Measurements from ENCODE around the gene NTHL1.

NTHL1 gene

GRCh38 chr16:2090481-2090776 is 42.8 kb upstream of the NTHL1 start:
- Histone ChIP-seq H3K4me2 (ENCODE audit: low read depth, low read length) (no peak overlapping the region), H3K27me3 (replicated peaks; ENCODE audit: insufficient read depth, low read length) (no peaks in the 10 kb centered on the region), H2AFZ (ENCODE audit: low read length) (no peak overlapping the region), H4K20me1 (ENCODE audit: insufficient read depth, low read length) (no peaks in the 10 kb centered on the region), H3K4me1 (ENCODE audit: low read length) (no peaks in the 10 kb centered on the region), H3K4me3 (ENCODE audit: low read length) (no peak overlapping the region), H3K36me3 (replicated peaks; ENCODE audit: insufficient read depth, low read length) (no peaks in the 10 kb centered on the region), H3K79me2 (ENCODE audit: low read length) (no peaks in the 10 kb centered on the region), H3K27ac (ENCODE audit: low read length) (no peak overlapping the region), H3K9me3 (replicated peaks; ENCODE audit: insufficient read depth, low read length) (no peaks in the 10 kb centered on the region), H3F3A (ENCODE audit: insufficient read depth, low read length) (no peaks in the 10 kb centered on the region), H3K9ac (ENCODE audit: low read length) (no peak overlapping the region), H3K9me2 (replicated peaks; ENCODE audit: insufficient read depth, low read length) (no peaks in the 10 kb centered on the region)
- TF ChIP-seq EZH2 (optimal IDR thresholded peaks at IDR 0.05; ENCODE audit: low read depth, low read length) (no peak), EZH2phosphoT487 (IDR thresholded peaks at IDR 0.05; ENCODE audit: low read length) (no peak)
- TF ChIP-seq, protein P1, sequence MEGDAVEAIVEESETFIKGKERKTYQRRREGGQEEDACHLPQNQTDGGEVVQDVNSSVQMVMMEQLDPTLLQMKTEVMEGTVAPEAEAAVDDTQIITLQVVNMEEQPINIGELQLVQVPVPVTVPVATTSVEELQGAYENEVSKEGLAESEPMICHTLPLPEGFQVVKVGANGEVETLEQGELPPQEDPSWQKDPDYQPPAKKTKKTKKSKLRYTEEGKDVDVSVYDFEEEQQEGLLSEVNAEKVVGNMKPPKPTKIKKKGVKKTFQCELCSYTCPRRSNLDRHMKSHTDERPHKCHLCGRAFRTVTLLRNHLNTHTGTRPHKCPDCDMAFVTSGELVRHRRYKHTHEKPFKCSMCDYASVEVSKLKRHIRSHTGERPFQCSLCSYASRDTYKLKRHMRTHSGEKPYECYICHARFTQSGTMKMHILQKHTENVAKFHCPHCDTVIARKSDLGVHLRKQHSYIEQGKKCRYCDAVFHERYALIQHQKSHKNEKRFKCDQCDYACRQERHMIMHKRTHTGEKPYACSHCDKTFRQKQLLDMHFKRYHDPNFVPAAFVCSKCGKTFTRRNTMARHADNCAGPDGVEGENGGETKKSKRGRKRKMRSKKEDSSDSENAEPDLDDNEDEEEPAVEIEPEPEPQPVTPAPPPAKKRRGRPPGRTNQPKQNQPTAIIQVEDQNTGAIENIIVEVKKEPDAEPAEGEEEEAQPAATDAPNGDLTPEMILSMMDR (IDR thresholded peaks at IDR 0.05; ENCODE audit: low read length) = no peak
- no peak for DNase-seq

GRCh38 chr16:2089706-2090480 is 42.3 kb upstream of the NTHL1 start:
- Histone ChIP-seq H3K4me1 (ENCODE audit: low read length) (no peaks in the 10 kb centered on the region), H3K9me3 (replicated peaks; ENCODE audit: insufficient read depth, low read length) (no peaks in the 10 kb centered on the region), H3K9ac (ENCODE audit: low read length) (no peak overlapping the region), H3K36me3 (replicated peaks; ENCODE audit: insufficient read depth, low read length) (no peaks in the 10 kb centered on the region), H3K4me2 (ENCODE audit: low read depth, low read length) (no peak overlapping the region), H3K4me3 (ENCODE audit: low read length) (no peak overlapping the region), H3K27ac (ENCODE audit: low read length) (no peak overlapping the region), H3F3A (ENCODE audit: insufficient read depth, low read length) (no peaks in the 10 kb centered on the region), H2AFZ (ENCODE audit: low read length) (no peak overlapping the region), H3K9me2 (replicated peaks; ENCODE audit: insufficient read depth, low read length) (no peaks in the 10 kb centered on the region), H3K79me2 (ENCODE audit: low read length) (no peaks in the 10 kb centered on the region), H3K27me3 (replicated peaks; ENCODE audit: insufficient read depth, low read length) (no peaks in the 10 kb centered on the region), H4K20me1 (ENCODE audit: insufficient read depth, low read length) (no peaks in the 10 kb centered on the region)
- TF ChIP-seq, protein P1 (IDR thresholded peaks at IDR 0.05; ENCODE audit: low read length) = no peak
- TF ChIP-seq EZH2 (optimal IDR thresholded peaks at IDR 0.05; ENCODE audit: low read depth, low read length) = no peak
- no peak for TF ChIP-seq EZH2phosphoT487 (IDR thresholded peaks at IDR 0.05; ENCODE audit: low read length)
- DNase-seq = no peak

GRCh38 chr16:2088759-2089358 is 41.2 kb upstream of the NTHL1 start:
- Histone ChIP-seq H4K20me1 (ENCODE audit: insufficient read depth, low read length) (no peaks in the 10 kb centered on the region), H3K27ac (ENCODE audit: low read length) (no peak overlapping the region), H3K4me1 (ENCODE audit: low read length) (no peaks in the 10 kb centered on the region), H3K79me2 (ENCODE audit: low read length) (no peaks in the 10 kb centered on the region), H3F3A (ENCODE audit: insufficient read depth, low read length) (no peaks in the 10 kb centered on the region), H3K36me3 (replicated peaks; ENCODE audit: insufficient read depth, low read length) (no peaks in the 10 kb centered on the region), H3K4me3 (ENCODE audit: low read length) (no peak overlapping the region), H3K27me3 (replicated peaks; ENCODE audit: insufficient read depth, low read length) (no peaks in the 10 kb centered on the region), H3K9me2 (replicated peaks; ENCODE audit: insufficient read depth, low read length) (no peaks in the 10 kb centered on the region), H2AFZ (ENCODE audit: low read length) (no peak overlapping the region), H3K9ac (ENCODE audit: low read length) (no peak overlapping the region), H3K9me3 (replicated peaks; ENCODE audit: insufficient read depth, low read length) (no peaks in the 10 kb centered on the region), H3K4me2 (ENCODE audit: low read depth, low read length) (no peak overlapping the region)
- DNase-seq = no peak
- TF ChIP-seq, protein P1 (IDR thresholded peaks at IDR 0.05; ENCODE audit: low read length) = no peak
- TF ChIP-seq EZH2phosphoT487 (IDR thresholded peaks at IDR 0.05; ENCODE audit: low read length) (no peak), EZH2 (optimal IDR thresholded peaks at IDR 0.05; ENCODE audit: low read depth, low read length) (no peak)

All from MM.1S (cell line).